Activated naive CD4-positive, alpha-beta T cell treated with anti-CD3 and anti-CD28 coated beads for 36 hours (primary cell): ENCODE data around the gene WDR86. TPM values are rescaled to one million over a fixed set of nuclear protein-coding genes. Genes with fewer than 3 reads are reported as not detected.

ENCODE experiments used
- CTCF ChIA-PET: fragments of 350-600 bp; sonication (Branson Sonifier 250); formaldehyde crosslinking; loops from one replicate; lab custom pipeline; 2021; ENCODE audit warnings: antibody characterized with exemption; lab: Charles Lee
- DNase-seq: peaks from one replicate; pipeline ENCODE4 v3.0.0-alpha.2; 2020
- H3K27ac Mint-ChIP-seq: one replicate; pipeline ENCODE4 v1.8.0; 2021; ENCODE audit warnings: mild to moderate bottlenecking, mixed read lengths
- H3K27me3 Mint-ChIP-seq: one replicate; pipeline ENCODE4 v1.8.0; 2021; ENCODE audit warnings: low read depth, mixed read lengths
- H3K36me3 Mint-ChIP-seq: one replicate; pipeline ENCODE4 v1.8.0; 2021; ENCODE audit warnings: low read depth, mixed read lengths
- H3K4me1 Mint-ChIP-seq: one replicate; pipeline ENCODE4 v1.8.0; 2021; ENCODE audit warnings: low read depth, mixed read lengths
- H3K4me3 Mint-ChIP-seq: one replicate; pipeline ENCODE4 v1.8.0; 2021; ENCODE audit warnings: mild to moderate bottlenecking, moderate library complexity, mixed read lengths
- H3K9me3 Mint-ChIP-seq: one replicate; pipeline ENCODE4 v1.8.0; 2021; ENCODE audit warnings: mixed read lengths
- intact Hi-C: fragments of 100-400 bp; cut with micrococcal nuclease; formaldehyde crosslinking; loops from one replicate; pipeline ENCODE4 v1.15.1; 2023
- total RNA-seq, 2 experiments: library from RNA; stranded (reverse); gene quantifications; one replicate each; pipeline ENCODE4 v1.2.3, GENCODE V29; 2021

Gene WDR86
- total RNA-seq, 2 experiments from 2014 or later = not detected

DNA sequence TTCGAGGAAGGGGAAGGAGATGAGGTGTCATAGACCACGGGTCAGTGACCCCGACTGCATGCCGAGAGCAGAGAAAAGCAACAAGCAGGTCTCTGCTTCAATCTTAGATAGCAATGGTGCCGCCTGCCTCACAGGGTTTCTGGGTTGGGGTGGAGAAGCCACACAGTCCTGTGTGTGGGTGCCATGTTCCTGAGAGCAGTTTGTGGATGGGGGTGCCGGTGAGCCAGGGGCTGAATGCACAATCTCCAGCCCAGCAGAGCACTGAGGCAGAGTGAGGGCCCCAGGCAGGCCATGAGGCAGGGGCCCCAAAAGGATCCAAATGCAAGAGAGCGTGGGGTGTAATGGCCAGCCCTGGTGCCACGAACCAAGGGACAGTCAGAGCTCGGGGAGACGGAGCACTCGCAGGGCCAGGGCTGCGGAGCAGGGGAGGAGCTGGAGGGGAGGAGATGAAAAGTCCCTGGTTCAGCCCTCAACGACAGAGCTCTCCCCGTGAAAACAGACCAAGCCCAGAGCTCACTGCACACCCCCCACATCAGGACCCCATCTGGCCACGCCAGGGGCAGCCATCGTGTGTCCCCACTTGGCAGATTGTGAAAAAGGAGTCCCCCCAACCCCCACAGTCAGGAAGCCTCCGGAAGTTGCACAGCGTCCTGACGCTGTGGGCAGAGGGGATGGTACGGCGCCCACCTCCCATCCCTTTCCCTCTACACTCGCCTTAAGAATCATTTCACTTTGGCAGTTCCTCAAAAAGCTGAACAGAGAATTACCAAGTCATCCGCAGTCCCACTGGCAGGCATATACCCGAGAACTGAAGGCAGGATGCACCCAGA is 19.9 kb downstream of the WDR86 start:
- H3K9me3 Mint-ChIP-seq = no peaks in the 10 kb centered on the region
- no peaks in the 10 kb centered on the region for H3K4me1 Mint-ChIP-seq
- intact Hi-C loops = no loop called here
- no peak overlapping the region for H3K4me3 Mint-ChIP-seq
- no peaks in the 10 kb centered on the region for H3K27me3 Mint-ChIP-seq
- CTCF ChIA-PET = no interaction called here
- no peaks in the 10 kb centered on the region for H3K36me3 Mint-ChIP-seq
- no peak overlapping the region for H3K27ac Mint-ChIP-seq
- no peak for DNase-seq

DNA sequence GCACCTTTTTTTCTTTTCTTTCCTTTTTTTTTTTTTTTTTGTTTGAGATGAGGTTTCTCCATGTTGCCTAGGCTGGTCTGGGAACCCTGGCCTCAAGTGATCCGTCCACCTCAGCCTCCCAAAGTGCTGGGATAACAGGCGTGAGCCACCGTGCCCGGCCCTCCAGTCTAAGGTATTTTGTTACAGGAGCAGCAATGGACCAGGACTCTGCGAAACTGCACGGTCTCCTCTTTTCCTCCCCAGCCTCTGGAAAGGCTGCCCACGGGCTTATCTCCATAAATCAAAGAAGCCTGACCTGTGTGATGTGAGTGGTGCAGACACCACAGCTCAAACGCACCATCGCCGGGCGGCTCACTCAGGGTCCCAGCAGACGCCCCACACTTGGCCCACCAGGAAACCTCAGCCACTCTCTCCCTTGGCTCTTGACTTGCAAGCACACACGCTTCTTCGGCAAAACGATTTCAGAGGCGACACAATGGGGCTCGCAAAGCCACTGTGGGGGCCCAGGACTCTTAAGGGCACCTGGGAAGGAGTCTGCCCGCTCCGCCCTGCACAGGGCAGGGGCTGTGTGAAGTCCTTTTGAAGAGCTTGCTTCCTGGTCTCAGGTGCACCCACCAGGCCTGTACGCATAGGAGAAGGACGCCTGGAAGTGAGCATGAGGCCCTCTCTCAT is 20.6 kb downstream of the WDR86 start:
- intact Hi-C loops = no loop called here
- Mint-ChIP-seq H3K4me3 (no peak overlapping the region), H3K27me3 (no peaks in the 10 kb centered on the region), H3K4me1 (no peaks in the 10 kb centered on the region), H3K36me3 (no peaks in the 10 kb centered on the region), H3K9me3 (no peaks in the 10 kb centered on the region), H3K27ac (no peak overlapping the region)
- CTCF ChIA-PET = interaction anchor here (0.6 kb wide), 1 partner anchor 21 kb away, joined by 3 read pairs; no protein-coding TSS in a partner anchor
- DNase-seq = no peak

DNA sequence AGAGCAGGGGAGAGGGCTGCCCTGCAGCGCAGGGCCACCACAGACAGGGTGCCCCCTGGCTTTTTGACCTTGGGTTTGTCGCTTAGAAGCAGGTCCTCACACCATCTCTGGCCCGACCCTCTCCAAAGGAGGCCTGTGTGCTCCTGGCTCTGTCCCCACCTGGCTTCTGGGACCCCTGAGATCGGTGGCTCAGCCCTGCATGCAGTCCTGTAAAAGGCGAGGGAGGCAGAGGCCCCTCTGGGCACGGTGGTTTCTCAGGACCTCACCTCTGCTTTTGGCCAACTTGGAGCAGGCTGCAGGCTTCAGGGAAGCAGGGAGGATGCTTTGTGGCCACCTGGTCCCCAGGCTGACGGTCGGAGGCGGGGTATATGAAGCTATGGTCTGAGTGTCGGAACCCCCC is 21.4 kb downstream of the WDR86 start:
- Mint-ChIP-seq H3K27me3 (peaks cover 4% of the 10 kb centered on the region), H3K9me3 (no peaks in the 10 kb centered on the region), H3K4me3 (no peak overlapping the region), H3K27ac (no peak overlapping the region), H3K36me3 (no peaks in the 10 kb centered on the region), H3K4me1 (no peaks in the 10 kb centered on the region)
- intact Hi-C loops = no loop called here
- DNase-seq = no peak
- CTCF ChIA-PET = no interaction called here

DNA sequence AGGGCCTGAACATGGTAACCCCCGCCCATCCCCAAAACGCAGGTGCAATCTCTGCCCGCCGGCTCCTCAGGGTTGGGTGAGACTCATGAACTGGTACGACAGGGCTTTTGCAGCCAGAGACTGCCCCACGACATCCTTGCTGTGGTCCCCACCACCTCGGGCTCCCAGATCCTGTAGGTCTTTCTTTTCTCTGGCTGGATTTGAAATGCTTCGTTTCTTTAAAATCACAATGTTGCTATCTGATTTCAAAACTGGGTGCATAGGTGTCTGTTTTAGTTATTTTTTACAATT is 21.9 kb downstream of the WDR86 start:
- H3K9me3 Mint-ChIP-seq = no peaks in the 10 kb centered on the region
- no peaks in the 10 kb centered on the region for H3K36me3 Mint-ChIP-seq
- CTCF ChIA-PET = no interaction called here
- intact Hi-C loops = no loop called here
- H3K27me3 Mint-ChIP-seq = peaks cover 4% of the 10 kb centered on the region
- no peak overlapping the region for H3K27ac Mint-ChIP-seq
- no peaks in the 10 kb centered on the region for H3K4me1 Mint-ChIP-seq
- H3K4me3 Mint-ChIP-seq = no peak overlapping the region
- no peak for DNase-seq

DNA sequence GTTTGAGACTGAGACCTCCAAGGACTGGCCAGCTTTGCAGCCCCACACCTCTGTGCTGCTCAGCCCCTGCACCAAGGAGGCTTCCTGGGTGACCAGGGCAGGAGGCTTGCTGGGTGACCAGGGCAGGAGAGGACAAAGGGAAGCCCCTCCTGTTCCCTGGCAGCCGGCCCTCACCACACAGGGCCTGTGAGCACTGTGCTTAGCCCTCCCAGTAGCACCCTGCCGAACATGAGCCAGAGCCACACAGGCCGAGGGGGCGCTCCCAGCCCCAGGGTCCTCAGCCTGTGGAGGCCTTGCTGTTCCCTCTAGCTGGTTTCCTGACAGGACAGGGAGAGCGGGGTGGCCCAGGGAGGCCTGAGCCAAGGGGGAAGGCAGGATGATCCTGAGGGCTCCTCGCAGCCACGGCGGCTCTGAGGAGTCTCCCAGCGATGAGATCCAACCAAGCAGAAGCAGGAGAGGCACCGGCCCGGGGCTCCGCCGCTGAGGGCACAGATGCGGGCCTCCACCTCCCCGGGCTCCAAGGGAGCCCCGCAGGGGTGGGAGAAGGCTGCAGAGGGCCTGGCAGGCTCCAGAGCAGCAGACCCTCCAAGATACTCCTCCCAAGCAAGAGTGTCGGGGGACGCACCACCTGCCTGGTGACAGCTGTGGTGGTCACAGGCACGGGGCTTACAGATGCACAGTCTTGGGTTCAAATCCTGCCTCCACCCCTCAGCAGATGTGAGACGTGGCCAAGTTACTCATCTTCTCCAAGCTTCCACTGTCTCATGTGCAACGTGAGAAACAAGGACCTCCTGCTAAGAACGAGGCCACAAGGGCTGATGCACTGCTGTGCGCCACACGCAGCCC is 22.5 kb downstream of the WDR86 start:
- DNase-seq = no peak
- Mint-ChIP-seq H3K27me3 (peaks cover 8% of the 10 kb centered on the region), H3K27ac (no peak overlapping the region), H3K9me3 (no peaks in the 10 kb centered on the region), H3K4me1 (peaks cover 2% of the 10 kb centered on the region), H3K36me3 (no peaks in the 10 kb centered on the region), H3K4me3 (no peak overlapping the region)
- intact Hi-C loops = no loop called here
- CTCF ChIA-PET = no interaction called here

DNA sequence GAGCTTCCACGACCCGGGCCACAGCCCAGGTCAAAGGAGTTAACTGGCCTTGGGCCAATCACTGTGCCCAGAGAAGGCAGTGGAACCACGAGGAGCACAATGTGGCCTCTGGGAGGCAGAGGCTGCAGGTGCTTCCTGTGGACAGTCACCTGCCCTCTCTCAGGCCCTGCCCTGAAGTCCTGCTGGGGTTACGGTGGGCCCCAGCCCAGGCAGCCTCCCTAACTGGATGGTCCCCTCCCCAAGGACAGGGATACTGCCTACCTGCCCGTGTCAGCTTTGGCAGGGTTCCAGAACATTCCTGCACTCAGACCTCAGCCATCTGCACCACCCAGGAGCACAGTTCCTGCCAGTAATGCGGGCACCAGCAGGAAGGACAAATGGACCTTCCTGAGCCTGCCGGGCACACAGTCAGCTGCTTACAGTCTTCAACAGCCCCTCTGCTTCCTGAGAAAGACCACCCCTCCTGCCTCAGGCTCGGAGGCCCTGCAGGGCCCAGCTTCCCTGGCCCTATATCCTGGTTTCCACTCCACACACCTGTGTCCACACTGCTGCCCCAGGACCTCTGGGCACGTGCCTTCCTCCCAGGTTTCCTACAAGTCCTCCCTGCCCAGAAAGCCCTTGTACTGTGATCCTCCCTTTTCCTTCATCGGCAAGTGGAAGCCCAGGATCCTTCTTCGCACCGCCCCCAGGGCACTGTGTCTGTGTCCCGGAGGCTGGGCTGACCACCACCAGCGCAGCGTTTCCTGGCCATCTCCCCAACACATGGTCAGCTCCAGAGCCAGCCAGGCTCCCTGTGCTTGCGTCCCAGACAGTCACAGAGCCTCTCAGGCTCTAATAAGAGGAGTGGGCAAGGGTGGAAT is 23.3 kb downstream of the WDR86 start:
- H3K36me3 Mint-ChIP-seq = no peaks in the 10 kb centered on the region
- H3K9me3 Mint-ChIP-seq = no peaks in the 10 kb centered on the region
- H3K4me1 Mint-ChIP-seq = peaks cover 6% of the 10 kb centered on the region
- intact Hi-C loops = no loop called here
- H3K27ac Mint-ChIP-seq = no peak overlapping the region
- DNase-seq = no peak
- CTCF ChIA-PET = no interaction called here
- no peak overlapping the region for H3K4me3 Mint-ChIP-seq
- peaks cover 12% of the 10 kb centered on the region for H3K27me3 Mint-ChIP-seq

DNA sequence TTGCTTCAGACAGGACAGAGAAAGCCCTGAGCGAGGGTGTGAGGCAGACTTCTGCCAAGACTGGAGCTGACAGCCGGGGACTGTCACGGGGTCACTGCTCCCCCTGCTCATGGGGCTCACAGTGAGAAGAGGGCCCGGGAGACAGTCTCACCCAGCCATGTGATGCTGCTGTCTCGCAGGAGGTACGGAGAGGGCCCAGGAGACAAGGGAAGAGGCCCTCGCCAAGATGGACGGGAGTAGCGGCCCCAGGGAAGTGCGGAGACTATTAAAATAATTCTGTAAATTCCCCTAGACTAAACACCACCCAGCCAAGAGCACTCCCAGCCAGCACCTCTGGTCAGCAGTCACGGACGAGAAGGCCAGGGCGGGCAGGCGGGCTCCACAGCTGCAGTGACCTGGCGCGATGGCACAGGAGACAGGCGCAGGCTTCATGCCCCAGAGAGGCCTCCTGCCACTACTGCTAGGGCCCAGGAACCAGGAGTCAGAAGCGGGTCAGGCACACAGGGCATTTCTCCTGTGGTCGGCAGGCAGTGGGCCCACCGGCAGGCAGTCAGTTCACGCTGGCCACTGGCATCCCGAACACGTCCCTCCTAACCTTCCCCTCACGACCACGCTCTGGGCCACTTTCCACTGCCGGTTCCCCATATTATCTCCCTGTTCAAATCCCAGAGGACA is 24.1 kb downstream of the WDR86 start:
- CTCF ChIA-PET = no interaction called here
- peaks cover 12% of the 10 kb centered on the region for H3K27me3 Mint-ChIP-seq
- intact Hi-C loops = no loop called here
- H3K4me3 Mint-ChIP-seq = no peak overlapping the region
- H3K9me3 Mint-ChIP-seq = no peaks in the 10 kb centered on the region
- H3K27ac Mint-ChIP-seq = no peak overlapping the region
- no peak for DNase-seq
- H3K36me3 Mint-ChIP-seq = no peaks in the 10 kb centered on the region
- H3K4me1 Mint-ChIP-seq = peaks cover 9% of the 10 kb centered on the region

DNA sequence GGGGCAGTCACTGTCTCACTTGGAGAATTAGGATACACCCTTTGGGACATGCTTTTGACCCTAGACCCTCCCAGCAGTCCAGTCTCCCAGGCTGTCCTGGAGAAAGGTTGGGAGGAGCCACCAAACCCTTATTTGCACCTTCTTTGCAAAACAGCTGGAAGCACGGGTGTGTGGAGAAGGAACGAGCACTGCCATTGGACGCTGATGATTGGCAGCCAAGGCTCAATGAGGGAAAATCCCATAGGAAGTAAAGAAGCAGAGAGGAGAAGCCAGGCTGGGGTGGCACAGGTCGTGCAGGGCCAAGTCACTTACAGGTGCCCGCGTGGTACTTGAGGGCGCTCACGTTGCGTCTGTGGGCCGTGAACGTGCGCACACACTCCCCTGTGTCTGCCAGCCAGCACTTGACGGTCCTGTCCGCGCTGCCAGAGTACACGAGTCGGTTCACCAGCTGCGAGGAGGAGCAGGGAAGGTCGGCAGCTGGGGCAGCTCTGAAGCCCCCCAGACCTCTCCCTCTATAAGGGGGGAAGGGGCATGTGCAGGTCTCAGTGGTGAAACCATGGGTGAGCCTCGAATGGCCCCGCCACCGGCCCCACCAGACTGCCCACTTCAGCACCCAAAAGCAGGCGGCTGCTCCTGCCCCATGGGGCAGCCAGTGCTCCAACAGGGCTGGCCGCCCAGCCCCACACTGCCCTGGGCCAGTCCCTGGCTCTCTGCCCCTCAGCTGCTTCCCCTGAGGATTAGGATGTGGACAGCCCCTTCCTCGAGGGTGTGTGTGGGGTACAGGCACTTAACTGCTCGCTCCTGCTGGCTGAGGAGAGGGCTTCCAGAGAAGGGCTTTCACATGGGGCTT is 24.8 kb downstream of the WDR86 start:
- no peak overlapping the region for H3K27ac Mint-ChIP-seq

DNA sequence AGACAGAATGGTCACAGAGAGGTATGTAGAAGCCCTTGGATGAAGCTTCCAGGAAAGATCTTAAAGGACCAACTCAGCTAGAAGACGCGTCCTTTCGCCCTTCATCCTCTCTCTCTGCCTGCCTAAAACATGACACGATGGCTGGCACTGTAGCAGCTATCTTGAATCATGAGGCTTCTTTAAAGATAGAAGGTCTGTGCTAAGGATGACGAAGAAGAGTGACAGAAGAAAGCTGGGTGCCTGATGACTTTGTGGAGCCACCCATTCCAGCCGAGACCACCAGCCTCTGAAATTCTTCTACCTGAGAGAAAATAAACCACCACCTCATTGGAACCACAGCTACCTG is 25.5 kb downstream of the WDR86 start:
- Mint-ChIP-seq H3K9me3 (no peaks in the 10 kb centered on the region), H3K4me1 (peaks cover 10% of the 10 kb centered on the region), H3K4me3 (no peak overlapping the region), H3K27ac (no peak overlapping the region), H3K27me3 (peaks cover 12% of the 10 kb centered on the region), H3K36me3 (no peaks in the 10 kb centered on the region)
- intact Hi-C loops = no loop called here
- no peak for DNase-seq
- CTCF ChIA-PET = interaction anchor here (1.0 to 1.5 kb wide), 3 partner anchors 33 to 69 kb away, joined by 3 to 6 read pairs (median 4); no protein-coding TSS in a partner anchor

More for the DNA sequence above, 24.8 kb downstream of the WDR86 start:
- no peak overlapping the region for H3K4me3 Mint-ChIP-seq
- intact Hi-C loops = no loop called here
- H3K9me3 Mint-ChIP-seq = no peaks in the 10 kb centered on the region
- no peak for DNase-seq
- H3K27me3 Mint-ChIP-seq = peaks cover 12% of the 10 kb centered on the region
- no peaks in the 10 kb centered on the region for H3K36me3 Mint-ChIP-seq
- peaks cover 10% of the 10 kb centered on the region for H3K4me1 Mint-ChIP-seq
- CTCF ChIA-PET = interaction anchor here (1.0 to 1.5 kb wide), 3 partner anchors 34 to 70 kb away, joined by 3 to 6 read pairs (median 4); no protein-coding TSS in a partner anchor

DNA sequence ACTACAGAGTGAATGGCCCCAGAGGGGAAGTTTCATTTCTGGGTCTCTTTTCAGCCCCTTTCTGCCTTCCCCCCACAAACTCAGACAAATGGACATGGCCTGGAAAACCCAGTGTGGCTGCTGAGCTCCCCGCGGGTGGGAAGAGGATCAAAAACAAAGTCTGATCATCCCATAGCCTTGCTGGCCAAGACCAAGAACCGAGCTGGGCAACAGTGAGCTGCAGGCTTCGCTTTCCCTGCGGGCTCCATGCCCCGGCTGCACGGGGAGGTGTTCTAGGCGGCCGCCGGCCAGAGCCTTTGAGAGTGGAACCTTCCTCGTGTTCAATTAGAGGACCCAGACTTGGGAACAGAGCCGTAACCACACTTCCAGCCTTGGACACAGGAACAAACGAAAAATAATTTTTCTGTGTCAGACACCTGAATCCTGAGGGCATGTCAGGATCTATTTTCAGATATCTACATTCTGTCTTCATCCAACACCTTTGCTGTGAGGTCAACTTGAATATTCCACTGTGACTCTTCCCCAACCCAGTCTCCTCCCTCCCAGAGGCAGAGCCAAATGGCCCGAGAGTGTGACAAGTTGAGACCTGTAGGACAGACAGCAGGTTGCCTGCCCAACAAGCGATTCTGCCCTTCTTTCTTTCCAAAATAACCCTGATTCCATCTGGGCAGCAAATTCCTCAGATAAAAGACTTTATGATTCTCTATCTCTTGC is 26.0 kb downstream of the WDR86 start:
- no peak overlapping the region for H3K4me3 Mint-ChIP-seq

More for the DNA sequence above, 26.0 kb downstream of the WDR86 start:
- CTCF ChIA-PET = interaction anchor here (0.7 to 1.5 kb wide), 4 partner anchors 56 to 69 kb away, joined by 3 to 6 read pairs (median 4); no protein-coding TSS in a partner anchor
- H3K27me3 Mint-ChIP-seq = peaks cover 12% of the 10 kb centered on the region
- no peak overlapping the region for H3K27ac Mint-ChIP-seq
- H3K4me1 Mint-ChIP-seq = peaks cover 10% of the 10 kb centered on the region
- intact Hi-C loops = no loop called here
- no peaks in the 10 kb centered on the region for H3K36me3 Mint-ChIP-seq
- no peak for DNase-seq
- no peaks in the 10 kb centered on the region for H3K9me3 Mint-ChIP-seq
